H1 (cell line): ENCODE data around the gene U2SURP. TPM values are rescaled to one million over a fixed set of nuclear protein-coding genes. Genes with fewer than 3 reads are reported as not detected.

Source experiments
- MAFK ChIP-seq: IDR thresholded peaks from 2 replicates; pipeline ENCODE4 v1.6.1; 2012; ENCODE audit warnings: low read depth, mild to moderate bottlenecking, improper control_type of control experiment, low read length
- POLR2A ChIP-seq, 2 experiments: IDR thresholded peaks; 1 replicate in 1 of 2; 2 replicates in 1 of 2; pipeline ENCODE4 v1.6.1; 2011; ENCODE audit warnings: low read depth in 2 of 2, low read length in 2 of 2, mild to moderate bottlenecking in 2 of 2; ENCODE audit errors: control extremely low read depth in 1 of 2
- POLR2AphosphoS5 ChIP-seq: IDR thresholded peaks from 2 replicates; pipeline ENCODE4 v1.6.1; 2011; ENCODE audit warnings: low read depth, low read length
- RXRA ChIP-seq: IDR thresholded peaks from 2 replicates; pipeline ENCODE4 v1.6.1; 2011; ENCODE audit warnings: low read depth, mild to moderate bottlenecking, low read length, moderate library complexity; ENCODE audit not compliant: insufficient read depth
- polyA plus RNA-seq, 7 experiments: library from polyadenylated mRNA; depleted of rRNA in 3 of 7; stranded (reverse) in 5 of 7; unstranded in 2 of 7; fragments of >200 nt in 5 of 7; fragments of 200-250 nt in 2 of 7; gene quantifications; 1 replicate in 5 of 7; 2 replicates in 1 of 7; 4 replicates in 1 of 7; pipeline versions ENCODE4 v1.2.1 to v1.2.3, GENCODE V29; 2011 to 2013; ENCODE audit warnings: missing spikeins in 2 of 7, mixed read lengths in 2 of 7
- total RNA-seq: library from RNA; stranded (reverse); fragmentation: NEBNext Ultra II Directional; extraction: Animal tissue kit (Norgen Biotek cat#: 25700); gene quantifications from 2 replicates; pipeline ENCODE4 v1.2.1, GENCODE V29; 2021
- TF ChIP-seq, protein P1 (sequence below), 3 experiments: IDR thresholded peaks; 1 replicate in 2 of 3; 2 replicates in 1 of 3; pipeline versions ENCODE4 v1.5.1 to v1.6.1; 2011; ENCODE audit warnings: low read length in 3 of 3, mild to moderate bottlenecking in 3 of 3, inconsistent platforms in 2 of 3, low read depth in 1 of 3, moderate library complexity in 1 of 3; ENCODE audit not compliant: insufficient read depth in 1 of 3; ENCODE audit errors: control extremely low read depth in 1 of 3

Gene U2SURP
- total and polyA plus RNA-seq, 2 of the 8 experiments (the other 6 are each of a cell fraction or from before 2014, with no cell fraction given) = 22.2 to 167 TPM

DNA sequence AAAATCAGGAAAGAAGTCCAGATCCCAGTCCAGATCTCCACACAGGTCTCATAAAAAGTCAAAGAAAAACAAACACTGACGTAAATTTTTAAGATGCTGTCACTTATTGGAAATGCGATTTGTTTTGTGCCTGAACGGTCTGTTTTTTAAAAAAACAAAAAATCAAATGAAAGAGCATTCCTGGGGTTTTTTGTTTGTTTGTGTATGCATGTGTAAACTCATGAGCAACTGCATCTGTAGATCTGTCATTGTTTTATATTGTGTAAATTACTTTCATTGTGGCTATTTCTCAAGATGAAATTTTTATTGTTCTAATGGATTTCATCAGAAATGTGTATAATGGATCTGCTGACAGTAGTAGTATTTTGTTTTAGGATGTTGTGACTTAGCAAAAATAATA lies 55.0 kb downstream of the U2SURP start (continued):
- TF ChIP-seq RXRA (no peak), POLR2A (IDR thresholded peaks at IDR 0.05; ENCODE audit: control extremely low read depth in 1 of 2, low read depth in 2 of 2, low read length in 2 of 2) (no peak), POLR2AphosphoS5 (no peak), MAFK (no peak)
- TF ChIP-seq, protein P1, sequence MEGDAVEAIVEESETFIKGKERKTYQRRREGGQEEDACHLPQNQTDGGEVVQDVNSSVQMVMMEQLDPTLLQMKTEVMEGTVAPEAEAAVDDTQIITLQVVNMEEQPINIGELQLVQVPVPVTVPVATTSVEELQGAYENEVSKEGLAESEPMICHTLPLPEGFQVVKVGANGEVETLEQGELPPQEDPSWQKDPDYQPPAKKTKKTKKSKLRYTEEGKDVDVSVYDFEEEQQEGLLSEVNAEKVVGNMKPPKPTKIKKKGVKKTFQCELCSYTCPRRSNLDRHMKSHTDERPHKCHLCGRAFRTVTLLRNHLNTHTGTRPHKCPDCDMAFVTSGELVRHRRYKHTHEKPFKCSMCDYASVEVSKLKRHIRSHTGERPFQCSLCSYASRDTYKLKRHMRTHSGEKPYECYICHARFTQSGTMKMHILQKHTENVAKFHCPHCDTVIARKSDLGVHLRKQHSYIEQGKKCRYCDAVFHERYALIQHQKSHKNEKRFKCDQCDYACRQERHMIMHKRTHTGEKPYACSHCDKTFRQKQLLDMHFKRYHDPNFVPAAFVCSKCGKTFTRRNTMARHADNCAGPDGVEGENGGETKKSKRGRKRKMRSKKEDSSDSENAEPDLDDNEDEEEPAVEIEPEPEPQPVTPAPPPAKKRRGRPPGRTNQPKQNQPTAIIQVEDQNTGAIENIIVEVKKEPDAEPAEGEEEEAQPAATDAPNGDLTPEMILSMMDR (IDR thresholded peaks at IDR 0.05; ENCODE audit: control extremely low read depth in 1 of 3, insufficient read depth in 1 of 3, low read depth in 1 of 3, low read length in 3 of 3) = no peak
